ENCODE results near the gene CGB8. TPM values are rescaled to one million over a fixed set of nuclear protein-coding genes. Genes with fewer than 3 reads are reported as not detected.
A peak's percentile ranks its signal among the peaks of the same experiment; 100 is the strongest.

Gene CGB8
- total RNA-seq, 1 donor, result not detected

DNA sequence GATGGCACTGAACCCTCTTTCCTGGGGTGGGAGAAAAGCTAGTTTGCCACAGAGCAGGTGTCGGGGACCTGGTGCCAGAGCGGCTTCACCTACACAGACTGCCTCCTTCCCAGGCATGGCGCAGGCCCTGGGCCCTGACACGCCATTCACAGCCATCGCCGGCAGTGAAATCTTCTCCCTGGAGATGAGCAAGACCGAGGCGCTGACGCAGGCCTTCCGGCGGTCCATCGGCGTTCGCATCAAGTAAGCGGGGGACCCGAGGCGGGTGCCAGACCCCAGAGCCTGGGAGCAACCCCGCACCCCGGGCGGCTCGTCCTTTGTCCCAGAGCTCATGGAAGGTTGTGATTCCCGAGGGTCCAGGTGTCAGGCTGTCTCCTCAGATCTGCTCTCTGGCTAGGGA lies 42.0 kb downstream of the CGB8 start:
- DNase-seq (ENCODE audit: low read depth), result no peak
- TF ChIP-seq, protein P1, sequence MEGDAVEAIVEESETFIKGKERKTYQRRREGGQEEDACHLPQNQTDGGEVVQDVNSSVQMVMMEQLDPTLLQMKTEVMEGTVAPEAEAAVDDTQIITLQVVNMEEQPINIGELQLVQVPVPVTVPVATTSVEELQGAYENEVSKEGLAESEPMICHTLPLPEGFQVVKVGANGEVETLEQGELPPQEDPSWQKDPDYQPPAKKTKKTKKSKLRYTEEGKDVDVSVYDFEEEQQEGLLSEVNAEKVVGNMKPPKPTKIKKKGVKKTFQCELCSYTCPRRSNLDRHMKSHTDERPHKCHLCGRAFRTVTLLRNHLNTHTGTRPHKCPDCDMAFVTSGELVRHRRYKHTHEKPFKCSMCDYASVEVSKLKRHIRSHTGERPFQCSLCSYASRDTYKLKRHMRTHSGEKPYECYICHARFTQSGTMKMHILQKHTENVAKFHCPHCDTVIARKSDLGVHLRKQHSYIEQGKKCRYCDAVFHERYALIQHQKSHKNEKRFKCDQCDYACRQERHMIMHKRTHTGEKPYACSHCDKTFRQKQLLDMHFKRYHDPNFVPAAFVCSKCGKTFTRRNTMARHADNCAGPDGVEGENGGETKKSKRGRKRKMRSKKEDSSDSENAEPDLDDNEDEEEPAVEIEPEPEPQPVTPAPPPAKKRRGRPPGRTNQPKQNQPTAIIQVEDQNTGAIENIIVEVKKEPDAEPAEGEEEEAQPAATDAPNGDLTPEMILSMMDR (IDR thresholded peaks at IDR 0.05; ENCODE audit: insufficient read depth, low read length), result no peak
- H3K4me3 ChIP-seq (ENCODE audit: low read depth, low read length), result no peak overlapping the region

DNA sequence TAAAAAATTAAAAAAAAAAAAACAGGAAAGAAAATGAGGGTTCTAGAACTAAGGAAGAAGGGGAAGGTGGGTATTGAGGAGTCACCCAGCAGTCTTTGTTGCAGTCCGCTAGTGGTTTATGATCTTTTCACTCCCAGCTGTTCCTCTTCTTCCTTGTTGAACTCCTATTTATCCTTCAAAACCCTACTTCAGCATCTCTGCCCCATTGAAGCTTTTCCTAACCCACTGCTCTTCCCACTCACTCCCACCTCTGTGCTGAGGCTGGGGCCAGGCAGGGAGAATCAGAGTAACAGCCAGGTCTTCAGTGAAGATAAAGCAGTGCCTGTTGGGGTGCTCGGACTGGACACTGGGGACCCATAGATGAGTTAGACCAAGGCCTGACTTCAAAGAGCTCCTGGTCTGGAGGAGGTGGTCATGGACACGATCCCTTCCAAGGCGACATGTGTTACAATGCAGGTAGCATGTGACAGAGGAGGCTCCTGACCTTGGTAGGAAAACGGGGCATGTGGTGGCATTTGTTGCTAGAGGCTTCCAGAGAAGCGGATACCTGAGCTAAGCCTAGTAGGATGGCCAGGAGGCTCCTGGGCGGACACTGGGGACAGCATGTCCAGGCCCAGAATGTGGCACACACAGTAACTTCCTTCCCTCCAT lies 43.8 kb downstream of the CGB8 start:
- TF ChIP-seq, protein P1 (IDR thresholded peaks at IDR 0.05; ENCODE audit: insufficient read depth, low read length), result no peak
- DNase-seq (ENCODE audit: low read depth), result no peak
- H3K4me3 ChIP-seq (ENCODE audit: low read depth, low read length), result no peak overlapping the region

DNA sequence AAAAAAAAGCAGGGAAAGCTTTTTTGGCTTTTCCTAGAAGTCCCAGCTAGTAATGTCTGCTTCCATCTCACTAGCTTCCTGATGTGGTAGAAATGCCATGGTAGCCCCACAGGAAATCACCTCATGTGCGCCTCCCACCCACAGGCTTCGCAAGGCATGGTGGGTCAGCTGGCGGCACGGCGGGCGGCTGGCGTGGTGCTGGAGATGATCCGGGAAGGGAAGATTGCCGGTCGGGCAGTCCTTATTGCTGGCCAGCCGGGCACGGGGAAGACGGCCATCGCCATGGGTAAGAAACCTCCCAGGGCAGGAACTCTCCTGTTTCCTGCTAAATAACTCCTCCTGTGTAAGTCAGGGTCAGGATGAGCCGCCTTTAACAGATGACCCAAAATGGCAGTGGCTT lies 44.8 kb downstream of the CGB8 start:
- no peak for DNase-seq (ENCODE audit: low read depth)
- TF ChIP-seq, protein P1 (IDR thresholded peaks at IDR 0.05; ENCODE audit: insufficient read depth, low read length), result no peak
- H3K4me3 ChIP-seq (ENCODE audit: low read depth, low read length), result no peak overlapping the region

DNA sequence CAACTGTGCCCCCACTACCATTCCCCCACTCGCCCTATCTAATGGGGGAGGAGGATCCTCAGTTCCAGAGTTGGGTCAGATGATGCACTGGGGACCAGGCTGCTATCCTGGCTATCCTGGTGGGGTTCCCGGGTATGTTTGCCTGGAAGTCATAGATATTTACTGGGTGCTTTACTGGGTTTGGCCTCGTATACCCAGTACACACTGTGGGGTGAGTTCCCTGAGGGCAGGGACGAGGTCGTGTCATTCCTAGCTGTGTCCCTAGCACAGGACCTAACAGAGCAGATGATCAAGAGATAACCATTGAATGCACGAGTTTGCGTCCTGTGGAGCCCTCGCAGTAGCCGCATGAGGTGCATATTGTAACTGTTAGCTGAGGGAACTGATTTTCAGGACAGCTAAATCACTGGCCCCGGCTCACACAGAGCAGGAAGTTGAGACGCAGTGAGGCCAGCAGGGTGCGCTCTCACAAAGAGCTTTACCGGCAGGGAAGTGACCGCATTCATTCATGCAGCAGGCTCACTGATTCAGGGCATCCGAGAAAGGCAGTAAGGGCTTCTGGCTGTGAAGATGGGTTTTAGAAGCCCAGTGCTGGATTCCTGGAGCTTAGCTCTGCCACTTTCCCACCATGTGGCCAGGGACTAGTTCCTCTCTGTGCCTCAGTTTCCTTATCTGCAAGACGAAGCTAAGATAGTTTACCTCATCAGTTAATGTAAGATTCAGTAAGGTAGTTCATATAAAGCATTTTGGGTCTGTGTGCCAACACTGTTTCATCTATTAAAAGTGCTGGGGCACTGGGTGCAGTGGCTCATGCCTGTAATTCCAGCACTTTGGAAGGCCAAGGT lies 49.2 kb downstream of the CGB8 start:
- H3K4me3 ChIP-seq (ENCODE audit: low read depth, low read length), result no peak overlapping the region
- TF ChIP-seq, protein P1 (IDR thresholded peaks at IDR 0.05; ENCODE audit: insufficient read depth, low read length), result peak; percentile 78
- peak; percentile 70 for DNase-seq (ENCODE audit: low read depth)

DNA sequence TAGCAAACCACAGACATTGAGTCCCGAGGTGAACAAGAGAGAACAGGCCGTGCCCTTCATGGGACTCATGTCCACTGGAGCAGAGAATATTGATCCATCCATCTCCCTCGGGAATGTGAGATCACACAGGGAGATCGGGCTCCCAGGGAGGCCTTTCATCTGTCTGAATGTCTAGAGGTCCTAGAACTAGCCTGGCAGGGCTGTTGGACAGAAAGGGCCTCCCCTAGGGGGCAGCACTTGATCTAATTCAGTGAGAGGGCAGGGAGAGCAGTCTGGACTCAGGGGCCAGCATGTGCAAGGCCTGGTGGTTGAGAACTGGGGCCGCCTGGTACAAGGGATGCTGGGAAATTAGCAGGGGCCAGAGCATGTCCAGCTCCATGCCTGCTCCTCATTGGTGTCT lies 50.9 kb downstream of the CGB8 start:
- H3K4me3 ChIP-seq (ENCODE audit: low read depth, low read length), result no peak overlapping the region
- TF ChIP-seq, protein P1 (IDR thresholded peaks at IDR 0.05; ENCODE audit: insufficient read depth, low read length), result peak; percentile 55
- peak; percentile 46 for DNase-seq (ENCODE audit: low read depth)

Small RNAs within 50 kb of the gene (small RNA-seq; reads per million reads assigned to genes)
- gene MIR6798, result not detected
- gene RN7SL708P, result not detected

Other genes with a start within 250 kb of the CGB8 start
- 9.6 and 30.4 TPM in 2 replicates for gene BCAT2, start 238.1 kb downstream of the CGB8 start, total RNA-seq (ENCODE audit: low replicate concordance)
- gene HSD17B14, start 212.6 kb downstream of the CGB8 start, total RNA-seq (ENCODE audit: low replicate concordance), result 3.6 and 25.5 TPM in 2 replicates
- gene PLEKHA4, start 180.5 kb downstream of the CGB8 start, total RNA-seq (ENCODE audit: low replicate concordance), result 28.9 and 44.0 TPM in 2 replicates
- 45.8 and 53.6 TPM in 2 replicates for gene PPP1R15A, start 176.7 kb downstream of the CGB8 start, total RNA-seq (ENCODE audit: low replicate concordance)
- 0.54 TPM in 1 of 2 replicates, not detected in the other for gene TULP2, start 150.4 kb downstream of the CGB8 start, total RNA-seq (ENCODE audit: low replicate concordance)
- 267 and 932 TPM in 2 replicates for gene NUCB1, start 148.8 kb downstream of the CGB8 start, total RNA-seq (ENCODE audit: low replicate concordance)
- not detected in 2 replicates for gene DHDH, start 115.4 kb downstream of the CGB8 start, total RNA-seq (ENCODE audit: low replicate concordance)
- gene BAX, start 94.2 kb downstream of the CGB8 start, total RNA-seq (ENCODE audit: low replicate concordance), result 15.5 and 45.8 TPM in 2 replicates
- gene FTL, start 83.8 kb downstream of the CGB8 start, total RNA-seq (ENCODE audit: low replicate concordance), result 5,494 and 8,302 TPM in 2 replicates
- 5.5 and 38.6 TPM in 2 replicates for gene GYS1, start 55.8 kb downstream of the CGB8 start, total RNA-seq (ENCODE audit: low replicate concordance)
- gene RUVBL2, start 55.2 kb downstream of the CGB8 start, total RNA-seq (ENCODE audit: low replicate concordance), result 16.3 and 119 TPM in 2 replicates
- not detected in 2 replicates for gene LHB, start 32.0 kb downstream of the CGB8 start, total RNA-seq (ENCODE audit: low replicate concordance)
- not detected in 2 replicates for gene CGB3, start 24.8 kb downstream of the CGB8 start, total RNA-seq (ENCODE audit: low replicate concordance)
- not detected in 2 replicates for gene CGB2, start 17.2 kb downstream of the CGB8 start, total RNA-seq (ENCODE audit: low replicate concordance)
- gene CGB1, start 12.2 kb downstream of the CGB8 start, total RNA-seq (ENCODE audit: low replicate concordance), result not detected in 2 replicates
- not detected in 2 replicates for gene CGB5, start 5.3 kb downstream of the CGB8 start, total RNA-seq (ENCODE audit: low replicate concordance)
- gene CGB7, start 8.6 kb upstream of the CGB8 start, total RNA-seq (ENCODE audit: low replicate concordance), result 0.09 TPM in 1 of 2 replicates, not detected in the other
- not detected in 2 replicates for gene NTF4, start 15.7 kb upstream of the CGB8 start, total RNA-seq (ENCODE audit: low replicate concordance)
- gene KCNA7, start 23.6 kb upstream of the CGB8 start, total RNA-seq (ENCODE audit: low replicate concordance), result not detected in 2 replicates
- gene SNRNP70, start 36.3 kb upstream of the CGB8 start, total RNA-seq (ENCODE audit: low replicate concordance), result 111 and 129 TPM in 2 replicates
- 2.2 and 3.7 TPM in 2 replicates for gene LIN7B, start 65.3 kb upstream of the CGB8 start, total RNA-seq (ENCODE audit: low replicate concordance)
- gene C19orf73, start 70.0 kb upstream of the CGB8 start, total RNA-seq (ENCODE audit: low replicate concordance), result 0.41 and 0.54 TPM in 2 replicates
- 0.99 and 2.4 TPM in 2 replicates for gene PPFIA3, start 70.4 kb upstream of the CGB8 start, total RNA-seq (ENCODE audit: low replicate concordance)
- gene HRC, start 106.3 kb upstream of the CGB8 start, total RNA-seq (ENCODE audit: low replicate concordance), result not detected in 2 replicates
- gene TRPM4, start 108.7 kb upstream of the CGB8 start, total RNA-seq (ENCODE audit: low replicate concordance), result 14.0 and 15.0 TPM in 2 replicates

All from fibroblast of the aortic adventitia (primary cell).